GM13976 (cell line): ENCODE measurements around the gene SHKBP1.
"Not testable (repeated sequence)": the region's sequence is repeated elsewhere in the genome, so short reads cannot be mapped to it uniquely, and the experiment has no call there.

Source experiments
- DNase-seq: peaks from one replicate; pipeline ENCODE4 v3.0.0; 2012; ENCODE audit warnings: low spot score
- CTCF ChIP-seq: IDR thresholded peaks from 2 replicates; pipeline ENCODE4 v1.5.1; 2012; ENCODE audit warnings: borderline replicate concordance, mild to moderate bottlenecking; ENCODE audit not compliant: insufficient read depth; ENCODE audit errors: extremely low read depth, missing control alignments, control extremely low read depth
- in situ Hi-C: fragments of 300-500 bp; cut with MboI; formaldehyde crosslinking; loops from one replicate; pipeline ENCODE4 v1.12.0; 2022; ENCODE audit warnings: low sequenced_read_pairs, mixed read lengths, inconsistent platforms; ENCODE audit not compliant: unreplicated experiment

The SHKBP1 gene

GRCh38 chr19:40621283-40621682 is 44.6 kb downstream of the SHKBP1 start:
- no peak for TF ChIP-seq CTCF
- DNase-seq: no peak
- in situ Hi-C loops: loop anchor here (25.0 kb wide), 1 partner anchor 309 kb away; no protein-coding TSS in a partner anchor

GRCh38 chr19:40621966-40622772 is 45.5 kb downstream of the SHKBP1 start:
- no peak for DNase-seq
- in situ Hi-C loops: loop anchor here (25.0 kb wide), 1 partner anchor 310 kb away; no protein-coding TSS in a partner anchor
- TF ChIP-seq CTCF: no peak

GRCh38 chr19:40622773-40623075 is 46.1 kb downstream of the SHKBP1 start:
- no peak for TF ChIP-seq CTCF
- no peak for DNase-seq
- in situ Hi-C loops: loop anchor here (25.0 kb wide), 1 partner anchor 310 kb away; no protein-coding TSS in a partner anchor

GRCh38 chr19:40623403-40624251 is 47.0 kb downstream of the SHKBP1 start:
- TF ChIP-seq CTCF: no peak
- in situ Hi-C loops: loop anchor here (25.0 kb wide), 1 partner anchor 311 kb away; no protein-coding TSS in a partner anchor
- no peak for DNase-seq

- not testable (repeated sequence) for DNase-seq
- in situ Hi-C loops: loop anchor here (25.0 kb wide), 1 partner anchor 312 kb away; no protein-coding TSS in a partner anchor
Observed at GRCh38 chr19:40624369-40625153, 47.9 kb downstream of the SHKBP1 start.

GRCh38 chr19:40625406-40626120 is 48.9 kb downstream of the SHKBP1 start:
- in situ Hi-C loops: no loop called here
- no peak for DNase-seq
- TF ChIP-seq CTCF: no peak
